ENCODE measurements around the gene GCLM.
"Not testable (repeated sequence)": the region's sequence is repeated elsewhere in the genome, so short reads cannot be mapped to it uniquely, and the experiment has no call there.

GCLM gene

GRCh38 chr1:93869653-93870052 lies 39.6 kb downstream of the GCLM start:
- TF ChIP-seq, protein P1, sequence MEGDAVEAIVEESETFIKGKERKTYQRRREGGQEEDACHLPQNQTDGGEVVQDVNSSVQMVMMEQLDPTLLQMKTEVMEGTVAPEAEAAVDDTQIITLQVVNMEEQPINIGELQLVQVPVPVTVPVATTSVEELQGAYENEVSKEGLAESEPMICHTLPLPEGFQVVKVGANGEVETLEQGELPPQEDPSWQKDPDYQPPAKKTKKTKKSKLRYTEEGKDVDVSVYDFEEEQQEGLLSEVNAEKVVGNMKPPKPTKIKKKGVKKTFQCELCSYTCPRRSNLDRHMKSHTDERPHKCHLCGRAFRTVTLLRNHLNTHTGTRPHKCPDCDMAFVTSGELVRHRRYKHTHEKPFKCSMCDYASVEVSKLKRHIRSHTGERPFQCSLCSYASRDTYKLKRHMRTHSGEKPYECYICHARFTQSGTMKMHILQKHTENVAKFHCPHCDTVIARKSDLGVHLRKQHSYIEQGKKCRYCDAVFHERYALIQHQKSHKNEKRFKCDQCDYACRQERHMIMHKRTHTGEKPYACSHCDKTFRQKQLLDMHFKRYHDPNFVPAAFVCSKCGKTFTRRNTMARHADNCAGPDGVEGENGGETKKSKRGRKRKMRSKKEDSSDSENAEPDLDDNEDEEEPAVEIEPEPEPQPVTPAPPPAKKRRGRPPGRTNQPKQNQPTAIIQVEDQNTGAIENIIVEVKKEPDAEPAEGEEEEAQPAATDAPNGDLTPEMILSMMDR (IDR thresholded peaks at IDR 0.05; ENCODE audit: low read depth, low read length) = no peak
- DNase-seq = no peak
- H3K27me3 ChIP-seq = no peaks in the 10 kb centered on the region
- H3K9me3 ChIP-seq = no peaks in the 10 kb centered on the region
- peaks cover 41% of the 10 kb centered on the region for H3K36me3 ChIP-seq
- no peaks in the 10 kb centered on the region for H3K4me1 ChIP-seq
- no peak overlapping the region for H3K4me3 ChIP-seq (ENCODE audit: low read depth, low read length)

- H3K36me3 ChIP-seq = peaks cover 31% of the 10 kb centered on the region
- H3K9me3 ChIP-seq; H3K4me1 ChIP-seq; H3K27me3 ChIP-seq; H3K4me3 ChIP-seq (ENCODE audit: low read depth, low read length); DNase-seq: not testable (repeated sequence)
These were observed 40.7 kb downstream of the GCLM start for GRCh38 chr1:93868492-93868891.

- H3K9me3 ChIP-seq = no peaks in the 10 kb centered on the region
- H3K4me1 ChIP-seq = no peaks in the 10 kb centered on the region
- H3K27me3 ChIP-seq = no peaks in the 10 kb centered on the region
- DNase-seq = no peak
- H3K36me3 ChIP-seq = peaks cover 10% of the 10 kb centered on the region
- H3K4me3 ChIP-seq (ENCODE audit: low read depth, low read length) = no peak overlapping the region
- TF ChIP-seq, protein P1 (IDR thresholded peaks at IDR 0.05; ENCODE audit: low read depth, low read length) = no peak
These were observed 44.0 kb downstream of the GCLM start for GRCh38 chr1:93865253-93865652.

- Histone ChIP-seq H3K4me1 (no peaks in the 10 kb centered on the region), H3K27me3 (no peaks in the 10 kb centered on the region), H3K4me3 (ENCODE audit: low read depth, low read length) (no peak overlapping the region), H3K36me3 (peaks cover 3% of the 10 kb centered on the region; the same call in 1 of the 2 replicates), H3K9me3 (no peaks in the 10 kb centered on the region)
- TF ChIP-seq, protein P1 (IDR thresholded peaks at IDR 0.05; ENCODE audit: low read depth, low read length) = no peak
- no peak for DNase-seq
These were observed 45.1 kb downstream of the GCLM start for GRCh38 chr1:93864175-93864574.

DNA sequence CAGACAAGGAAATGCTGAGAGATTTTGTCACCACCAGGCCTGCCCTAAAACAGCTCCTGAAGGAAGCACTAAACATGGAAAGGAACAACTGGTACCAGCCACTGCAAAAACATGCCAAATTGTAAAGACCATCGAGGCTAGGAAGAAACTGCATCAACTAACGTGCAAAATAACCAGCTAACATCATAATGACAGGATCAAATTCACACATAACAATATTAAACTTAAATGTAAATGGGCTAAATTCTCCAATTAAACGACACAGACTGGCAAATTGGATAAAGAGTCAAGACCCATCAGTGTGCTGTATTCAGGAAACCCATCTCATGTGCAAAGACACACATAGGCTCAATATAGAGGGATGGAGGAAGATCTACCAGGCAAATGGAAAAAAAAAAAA lies 51.6 kb downstream of the GCLM start:
- not testable (repeated sequence) for H3K27me3 ChIP-seq; H3K4me3 ChIP-seq (ENCODE audit: low read depth, low read length); DNase-seq; H3K9me3 ChIP-seq; H3K4me1 ChIP-seq; H3K36me3 ChIP-seq

DNA sequence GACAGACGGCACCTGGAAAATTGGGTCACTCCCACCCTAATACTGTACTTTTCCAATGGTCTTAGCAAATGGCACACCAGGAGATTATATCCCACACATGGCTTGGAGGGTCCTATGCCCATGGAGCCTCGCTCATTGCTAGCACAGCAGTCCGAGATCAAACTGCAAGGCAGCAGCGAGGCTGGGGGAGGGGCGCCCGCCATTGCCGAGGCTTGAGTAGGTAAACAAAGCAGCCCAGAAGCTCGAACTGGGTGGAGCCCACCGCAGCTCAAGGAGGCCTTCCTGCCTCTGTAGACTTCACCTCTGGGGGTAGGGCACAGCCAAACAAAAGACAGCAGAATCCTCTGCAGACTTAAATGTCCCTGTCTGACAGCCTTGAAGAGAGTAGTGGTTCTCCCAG lies 53.2 kb downstream of the GCLM start:
- not testable (repeated sequence) for H3K9me3 ChIP-seq; H3K4me1 ChIP-seq; DNase-seq; H3K27me3 ChIP-seq; H3K4me3 ChIP-seq (ENCODE audit: low read depth, low read length); H3K36me3 ChIP-seq

DNA sequence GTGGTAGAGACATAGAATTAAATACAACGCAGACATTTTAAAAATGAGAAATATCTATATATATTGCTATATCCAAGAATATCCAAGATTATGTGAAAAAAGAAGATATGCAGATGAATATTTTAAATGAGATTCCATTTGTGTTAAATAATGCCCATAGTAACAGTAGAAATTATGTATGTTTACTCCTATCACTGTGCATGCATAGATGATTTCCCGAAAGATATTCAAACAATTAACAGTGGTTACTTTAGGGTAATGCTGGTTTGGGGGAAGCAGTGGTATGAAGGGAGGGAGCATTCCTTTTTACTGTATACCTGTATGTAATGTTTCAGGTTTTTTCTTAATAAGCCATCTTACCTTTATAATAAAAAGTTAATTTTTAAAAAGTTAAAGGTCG lies 55.3 kb downstream of the GCLM start:
- Histone ChIP-seq H3K36me3 (no peaks in the 10 kb centered on the region), H3K4me1 (no peaks in the 10 kb centered on the region), H3K27me3 (no peaks in the 10 kb centered on the region), H3K9me3 (no peaks in the 10 kb centered on the region), H3K4me3 (ENCODE audit: low read depth, low read length) (no peak overlapping the region)
- DNase-seq = no peak
- TF ChIP-seq, protein P1 (IDR thresholded peaks at IDR 0.05; ENCODE audit: low read depth, low read length) = no peak

DNA sequence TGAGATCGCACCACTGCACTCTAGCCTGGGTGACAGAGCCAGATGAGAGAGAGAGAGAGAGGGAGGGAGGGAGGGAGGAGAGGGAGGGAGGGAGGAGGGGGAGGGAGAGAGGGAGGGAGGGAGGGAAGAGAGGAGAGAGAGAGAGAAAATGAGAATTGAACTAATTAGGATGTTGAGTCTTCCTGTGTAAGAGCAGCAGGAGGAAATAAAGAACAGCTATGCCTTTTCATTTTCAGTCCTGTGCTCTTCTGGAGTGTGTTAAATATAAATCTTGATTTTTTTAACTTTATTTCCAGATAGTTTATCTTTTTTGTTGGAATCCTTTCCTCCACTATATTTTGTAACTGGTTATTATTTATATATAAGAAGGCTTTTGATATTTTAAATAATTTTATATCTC lies 57.4 kb downstream of the GCLM start:
- Histone ChIP-seq H3K4me1 (no peaks in the 10 kb centered on the region), H3K27me3 (no peaks in the 10 kb centered on the region), H3K9me3 (no peaks in the 10 kb centered on the region), H3K36me3 (no peaks in the 10 kb centered on the region), H3K4me3 (ENCODE audit: low read depth, low read length) (no peak overlapping the region)
- TF ChIP-seq, protein P1 (IDR thresholded peaks at IDR 0.05; ENCODE audit: low read depth, low read length) = no peak
- no peak for DNase-seq
